Measurements from ENCODE around the gene ZDHHC14.

The ZDHHC14 gene

GRCh38 chr6:157469378-157469777 lies 88.4 kb downstream of the ZDHHC14 start:
- no peak for TF ChIP-seq CTCF (IDR thresholded peaks at IDR 0.05; ENCODE audit: poor library complexity, severe bottlenecking)
- ATAC-seq (ENCODE audit: low read depth) (0 out of 3 replicates have a peak, but pooled peaks have one; percentile 31), DNase-seq (ENCODE audit: low spot score) (no peak)
- no peaks in the 10 kb centered on the region for H3K27me3 ChIP-seq (ENCODE audit: insufficient read depth, poor library complexity, severe bottlenecking)
- H3K4me1 ChIP-seq (ENCODE audit: insufficient read depth, poor library complexity, severe bottlenecking) = no peaks in the 10 kb centered on the region
- H3K36me3 ChIP-seq (ENCODE audit: low read depth) = no peaks in the 10 kb centered on the region
- no peak overlapping the region for H3K27ac ChIP-seq (ENCODE audit: poor library complexity, severe bottlenecking)
- H3K4me3 ChIP-seq (ENCODE audit: severe bottlenecking) = no peak overlapping the region
- no peaks in the 10 kb centered on the region for H3K9me3 ChIP-seq (ENCODE audit: severe bottlenecking)

- Histone ChIP-seq H3K27me3 (ENCODE audit: insufficient read depth, poor library complexity, severe bottlenecking) (no peaks in the 10 kb centered on the region), H3K27ac (ENCODE audit: poor library complexity, severe bottlenecking) (no peak overlapping the region), H3K4me1 (ENCODE audit: insufficient read depth, poor library complexity, severe bottlenecking) (no peaks in the 10 kb centered on the region), H3K36me3 (ENCODE audit: low read depth) (no peaks in the 10 kb centered on the region), H3K4me3 (ENCODE audit: severe bottlenecking) (no peak overlapping the region), H3K9me3 (ENCODE audit: severe bottlenecking) (no peaks in the 10 kb centered on the region)
- ATAC-seq (ENCODE audit: low read depth) (no peak), DNase-seq (ENCODE audit: low spot score) (no peak)
- no peak for TF ChIP-seq CTCF (IDR thresholded peaks at IDR 0.05; ENCODE audit: poor library complexity, severe bottlenecking)
Observed at GRCh38 chr6:157471077-157471686, 90.2 kb downstream of the ZDHHC14 start.

GRCh38 chr6:157471895-157472686 lies 91.1 kb downstream of the ZDHHC14 start:
- ATAC-seq (ENCODE audit: low read depth) = no peak

GRCh38 chr6:157476797-157477196 lies 95.8 kb downstream of the ZDHHC14 start:
- TF ChIP-seq CTCF (IDR thresholded peaks at IDR 0.05; ENCODE audit: poor library complexity, severe bottlenecking) = no peak
- no peaks in the 10 kb centered on the region for H3K9me3 ChIP-seq (ENCODE audit: severe bottlenecking)
- no peaks in the 10 kb centered on the region for H3K4me1 ChIP-seq (ENCODE audit: insufficient read depth, poor library complexity, severe bottlenecking)
- no peaks in the 10 kb centered on the region for H3K27me3 ChIP-seq (ENCODE audit: insufficient read depth, poor library complexity, severe bottlenecking)
- DNase-seq (ENCODE audit: low spot score) (no peak), ATAC-seq (ENCODE audit: low read depth) (no peak)
- no peaks in the 10 kb centered on the region for H3K36me3 ChIP-seq (ENCODE audit: low read depth)
- H3K4me3 ChIP-seq (ENCODE audit: severe bottlenecking) = no peak overlapping the region
- H3K27ac ChIP-seq (ENCODE audit: poor library complexity, severe bottlenecking) = no peak overlapping the region

More at GRCh38 chr6:157471895-157472686, 91.1 kb downstream of the ZDHHC14 start:
- Histone ChIP-seq H3K4me1 (ENCODE audit: insufficient read depth, poor library complexity, severe bottlenecking) (no peaks in the 10 kb centered on the region), H3K27me3 (ENCODE audit: insufficient read depth, poor library complexity, severe bottlenecking) (no peaks in the 10 kb centered on the region), H3K27ac (ENCODE audit: poor library complexity, severe bottlenecking) (no peak overlapping the region), H3K36me3 (ENCODE audit: low read depth) (no peaks in the 10 kb centered on the region), H3K9me3 (ENCODE audit: severe bottlenecking) (no peaks in the 10 kb centered on the region), H3K4me3 (ENCODE audit: severe bottlenecking) (no peak overlapping the region)
- DNase-seq (ENCODE audit: low spot score) = no peak
- no peak for TF ChIP-seq CTCF (IDR thresholded peaks at IDR 0.05; ENCODE audit: poor library complexity, severe bottlenecking)

GRCh38 chr6:157478926-157479325 lies 97.9 kb downstream of the ZDHHC14 start:
- Histone ChIP-seq H3K27me3 (ENCODE audit: insufficient read depth, poor library complexity, severe bottlenecking) (no peaks in the 10 kb centered on the region), H3K4me3 (ENCODE audit: severe bottlenecking) (no peak overlapping the region), H3K4me1 (ENCODE audit: insufficient read depth, poor library complexity, severe bottlenecking) (no peaks in the 10 kb centered on the region), H3K36me3 (ENCODE audit: low read depth) (no peaks in the 10 kb centered on the region), H3K27ac (ENCODE audit: poor library complexity, severe bottlenecking) (no peak overlapping the region), H3K9me3 (ENCODE audit: severe bottlenecking) (no peaks in the 10 kb centered on the region)
- no peak for DNase-seq (ENCODE audit: low spot score)
- no peak for ATAC-seq (ENCODE audit: low read depth)
- TF ChIP-seq CTCF (IDR thresholded peaks at IDR 0.05; ENCODE audit: poor library complexity, severe bottlenecking) = no peak
